Endothelial cell of umbilical vein (primary cell): ENCODE measurements around the gene B2M. TPM values are rescaled to one million over a fixed set of nuclear protein-coding genes. Genes with fewer than 3 reads are reported as not detected.

Source experiments
- BruUV-seq: library from RNA; stranded (reverse); fragments of 400-500 nt; replicated peaks from 2 replicates; lab custom pipeline; 2021; lab: Mats Ljungman, UMichigan
- CTCF ChIA-PET: fragments of 300-600, 350-600 bp; sonication (Branson Sonifier 250); formaldehyde crosslinking; loops from one replicate; lab custom pipeline; 2021; ENCODE audit warnings: antibody characterized with exemption, inconsistent platforms; lab: Charles Lee
- POLR2A ChIA-PET: fragments of 300-600, 350-600 bp; sonication (Branson Sonifier 250); formaldehyde crosslinking; loops from one replicate; lab custom pipeline; 2021; ENCODE audit warnings: antibody characterized with exemption, inconsistent platforms; lab: Charles Lee
- DNase-seq: peaks from one replicate; pipeline ENCODE4 v3.0.0-alpha.2; 2011; ENCODE audit warnings: low read depth, low spot score
- FAIRE-seq: peaks from 2 replicates; lab custom pipeline; 2011; peaks lifted over from hg19 to GRCh38; lab: Jason Lieb, UNC
- H2AFZ ChIP-seq: 2 replicates; pipeline ENCODE4 v1.6.0; 2012; ENCODE audit warnings: low read depth, low read length, control low read depth, inconsistent platforms
- H3K27ac ChIP-seq: 2 replicates; pipeline ENCODE4 v1.5.1; 2011; ENCODE audit warnings: low read depth, mild to moderate bottlenecking, control low read depth, low read length, moderate library complexity; ENCODE audit not compliant: insufficient read depth
- H3K27me3 ChIP-seq, 2 experiments: 2 replicates each; pipeline versions ENCODE4 v1.6.0 to v1.6.1; 2011; ENCODE audit warnings: low read length in 2 of 2, mixed read lengths in 1 of 2; ENCODE audit not compliant: control insufficient read depth in 2 of 2, insufficient read depth in 2 of 2
- H3K36me3 ChIP-seq, 2 experiments: 2 replicates in 1 of 2; 3 replicates in 1 of 2; pipeline ENCODE4 v1.5.1; 2011; ENCODE audit warnings: low read length in 2 of 2, mild to moderate bottlenecking in 1 of 2, moderate library complexity in 1 of 2; ENCODE audit not compliant: control insufficient read depth in 2 of 2, insufficient read depth in 2 of 2; ENCODE audit errors: extremely low read depth in 1 of 2
- H3K4me1 ChIP-seq: 3 replicates; pipeline ENCODE4 v1.5.1; 2011; ENCODE audit warnings: mild to moderate bottlenecking, low read length; ENCODE audit not compliant: control insufficient read depth, insufficient read depth; ENCODE audit errors: extremely low read depth
- H3K4me2 ChIP-seq: 2 replicates; pipeline ENCODE4 v1.6.1; 2011; ENCODE audit warnings: low read length, control low read depth, mixed read lengths; ENCODE audit not compliant: insufficient read depth
- H3K4me3 ChIP-seq, 3 experiments: fragments of 200-600 bp in 1 of 3; sonication (generic), shearing (Covaris generic) in 1 of 3; replicated peaks in 1 of 3; 2 replicates each; pipeline ENCODE4 v1.5.1; 2011 to 2016; ENCODE audit warnings: control low read depth in 3 of 3, low read length in 3 of 3, mild to moderate bottlenecking in 2 of 3, inconsistent platforms in 1 of 3, low read depth in 1 of 3, moderate library complexity in 1 of 3; ENCODE audit not compliant: insufficient read depth in 1 of 3
- H3K79me2 ChIP-seq: 2 replicates; pipeline ENCODE4 v1.6.0; 2012; ENCODE audit warnings: low read length, inconsistent platforms; ENCODE audit not compliant: control insufficient read depth, insufficient read depth
- H3K9ac ChIP-seq: replicated peaks from 2 replicates; pipeline ENCODE3; 2011; ENCODE audit warnings: low read length, control low read depth; ENCODE audit not compliant: insufficient read depth; ENCODE audit errors: extremely low read depth
- H3K9me1 ChIP-seq: replicated peaks from 3 replicates; pipeline ENCODE4 v1.6.0; 2011; ENCODE audit warnings: mild to moderate bottlenecking, low read length; ENCODE audit not compliant: control insufficient read depth, insufficient read depth; ENCODE audit errors: extremely low read depth
- H3K9me3 ChIP-seq: replicated peaks from 2 replicates; pipeline ENCODE4 v1.5.1; 2012; ENCODE audit warnings: low read length, inconsistent platforms; ENCODE audit not compliant: control insufficient read depth, insufficient read depth
- H4K20me1 ChIP-seq: replicated peaks from 2 replicates; pipeline ENCODE3; 2011; ENCODE audit warnings: mild to moderate bottlenecking, low read length; ENCODE audit not compliant: control insufficient read depth, insufficient read depth; ENCODE audit errors: extremely low read depth
- CTCF ChIP-seq, 2 donors: IDR thresholded peaks; 1 replicate in 1 of 2; 2 replicates in 1 of 2; pipeline ENCODE4 v1.5.1; 2011; ENCODE audit warnings: low read length in 2 of 2, mild to moderate bottlenecking in 2 of 2, moderate library complexity in 2 of 2, control low read depth in 1 of 2, inconsistent platforms in 1 of 2, low read depth in 1 of 2; ENCODE audit not compliant: insufficient read depth in 1 of 2; ENCODE audit errors: extremely low read depth in 1 of 2
- EZH2 ChIP-seq: IDR thresholded peaks from 2 replicates; pipeline ENCODE4 v1.6.1; 2012; ENCODE audit warnings: borderline replicate concordance, low read depth, mild to moderate bottlenecking, moderate library complexity, low read length, inconsistent platforms; ENCODE audit not compliant: severe bottlenecking
- FOS ChIP-seq: IDR thresholded peaks from 2 replicates; pipeline ENCODE4 v1.6.1; 2011; ENCODE audit warnings: mild to moderate bottlenecking, low read length, moderate library complexity, borderline replicate concordance; ENCODE audit not compliant: insufficient read depth
- GATA2 ChIP-seq: IDR thresholded peaks from 2 replicates; pipeline ENCODE4 v1.7.0; 2011; ENCODE audit warnings: low read depth, mild to moderate bottlenecking, moderate library complexity, mixed read lengths, low read length; ENCODE audit not compliant: insufficient read length, insufficient read depth
- JUN ChIP-seq: IDR thresholded peaks from 2 replicates; pipeline ENCODE4 v1.6.1; 2011; ENCODE audit warnings: borderline replicate concordance, low read depth; ENCODE audit not compliant: insufficient read length, insufficient read depth
- MAX ChIP-seq: IDR thresholded peaks from 2 replicates; pipeline ENCODE4 v1.6.1; 2011; ENCODE audit not compliant: insufficient read depth, insufficient read length
- MYC ChIP-seq: IDR thresholded peaks from one replicate; pipeline ENCODE4 v1.6.1; 2011; ENCODE audit warnings: mild to moderate bottlenecking, low read depth, low read length
- POLR2A ChIP-seq: IDR thresholded peaks from 2 replicates; pipeline ENCODE4 v1.6.1; 2012; ENCODE audit warnings: low read depth, mild to moderate bottlenecking, control low read depth, low read length
- POLR2AphosphoS5 ChIP-seq: IDR thresholded peaks from 2 replicates; pipeline ENCODE4 v1.6.1; 2012; ENCODE audit warnings: low read depth, mild to moderate bottlenecking, control low read depth, low read length, moderate library complexity; ENCODE audit not compliant: insufficient read depth
- dilution Hi-C: fragments of 300-500 bp; cut with MboI; formaldehyde crosslinking; loops from one replicate; pipeline ENCODE4 v1.15.0; 2019; ENCODE audit warnings: low sequenced_read_pairs; ENCODE audit not compliant: extremely low pct_ligation_motif_present
- intact Hi-C: fragments of 100-400 bp; cut with micrococcal nuclease; formaldehyde crosslinking; loops from one replicate; pipeline ENCODE4 v1.10.0; 2022
- polyA plus RNA-seq, 4 experiments: library from polyadenylated mRNA; depleted of rRNA in 3 of 4; stranded (reverse) in 3 of 4; unstranded in 1 of 4; fragments of >200 nt; gene quantifications; 2 replicates each; pipeline versions ENCODE4 v1.2.1 to v1.2.3, GENCODE V29; 2011 to 2012; ENCODE audit warnings: missing spikeins in 1 of 4
- total RNA-seq: library from RNA; stranded (reverse); gene quantifications from 2 replicates; pipeline ENCODE4 v1.2.3, GENCODE V29; 2021

The B2M gene
- total and polyA plus RNA-seq, 2 donors (not counting 3 experiments of a cell fraction or from before 2014, with no cell fraction given), result 985 to 5,206 TPM

- Histone ChIP-seq H3K27ac (no peak overlapping the region), H3K4me1 (peaks cover 4% of the 10 kb centered on the region), H3K4me3 (no peak overlapping the region), H3K9ac (no peak overlapping the region), H2AFZ (no peak overlapping the region), H3K36me3 (peaks cover 15 to 24% of the 10 kb centered on the region in 2 experiments), H3K9me1 (no peaks in the 10 kb centered on the region), H4K20me1 (peaks cover 5% of the 10 kb centered on the region), H3K27me3 (no peaks in the 10 kb centered on the region), H3K9me3 (no peaks in the 10 kb centered on the region), H3K4me2 (no peak overlapping the region), H3K79me2 (peaks cover 44% of the 10 kb centered on the region)
- BruUV-seq, result no TSS peak
- DNase-seq (no peak), FAIRE-seq (no peak)
- TF ChIP-seq MAX (no peak), MYC (no peak), CTCF (IDR thresholded peaks at IDR 0.05; ENCODE audit: extremely low read depth in 1 of 2, insufficient read depth in 1 of 2, low read depth in 1 of 2, low read length in 2 of 2) (no peak), GATA2 (no peak), FOS (no peak), EZH2 (no peak), POLR2AphosphoS5 (no peak), JUN (no peak), POLR2A (no peak)
- ChIA-PET POLR2A (interaction anchor here (1.1 to 5.3 kb wide), 2 partner anchors 12 to 21 kb away, joined by 3 to 63 read pairs; no protein-coding TSS in a partner anchor), CTCF (interaction anchor here (1.6 to 6.8 kb wide), 2 partner anchors 11 to 22 kb away, joined by 7 to 107 read pairs; partner anchors contain the start of gene TRIM69)
- intact Hi-C loops, result loop anchor here (10.0 kb wide), 2 partner anchors 210 to 480 kb away; no protein-coding TSS in a partner anchor
- dilution Hi-C loops, result no loop called here
Measured at GRCh38 chr15:44715142-44715796, 4.0 kb downstream of the B2M start.
